HG02981 (cell line): ENCODE measurements around the gene POLR2H.
A peak's percentile ranks its signal among the peaks of the same experiment; 100 is the strongest.

Source experiments
- ATAC-seq: cut with Tn5 transposase; IDR thresholded peaks from one replicate; pipeline ENCODE4 v1.9.1; 2021; ENCODE audit warnings: mild to moderate bottlenecking, moderate library complexity; ENCODE audit not compliant: unreplicated experiment

The POLR2H gene

GRCh38 chr3:184368116-184368515 is 6.6 kb downstream of the POLR2H start:
- ATAC-seq: no peak

DNA sequence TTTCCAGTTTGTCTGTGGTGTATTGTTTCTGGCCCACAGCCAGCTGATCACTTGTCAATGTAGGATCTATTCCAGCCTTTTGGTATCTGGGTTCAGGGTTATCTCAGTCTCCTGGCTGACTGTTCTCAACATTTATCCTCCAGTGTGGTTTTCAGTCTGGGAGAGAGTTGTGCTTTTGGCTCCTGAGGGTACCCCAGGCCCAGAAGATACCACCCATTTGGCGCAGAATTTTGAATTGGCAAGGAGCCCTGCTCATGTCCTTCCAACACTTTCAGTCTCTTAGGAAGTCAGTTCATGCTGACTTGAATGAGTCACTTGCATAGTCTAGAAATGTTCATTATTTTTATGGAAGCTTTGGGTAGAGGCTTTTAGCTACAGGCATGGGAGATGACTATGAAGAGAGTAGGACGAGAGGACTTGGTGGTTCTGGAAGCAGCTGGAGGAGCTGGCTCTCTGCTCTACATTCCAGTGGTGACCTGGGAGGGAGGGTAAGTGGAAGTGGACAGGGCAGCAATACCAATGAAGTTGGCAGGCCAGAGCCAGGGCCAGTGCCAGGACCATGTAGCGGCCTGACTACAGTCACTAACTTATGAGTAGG is 7.2 kb downstream of the POLR2H start:
- ATAC-seq: no peak

DNA sequence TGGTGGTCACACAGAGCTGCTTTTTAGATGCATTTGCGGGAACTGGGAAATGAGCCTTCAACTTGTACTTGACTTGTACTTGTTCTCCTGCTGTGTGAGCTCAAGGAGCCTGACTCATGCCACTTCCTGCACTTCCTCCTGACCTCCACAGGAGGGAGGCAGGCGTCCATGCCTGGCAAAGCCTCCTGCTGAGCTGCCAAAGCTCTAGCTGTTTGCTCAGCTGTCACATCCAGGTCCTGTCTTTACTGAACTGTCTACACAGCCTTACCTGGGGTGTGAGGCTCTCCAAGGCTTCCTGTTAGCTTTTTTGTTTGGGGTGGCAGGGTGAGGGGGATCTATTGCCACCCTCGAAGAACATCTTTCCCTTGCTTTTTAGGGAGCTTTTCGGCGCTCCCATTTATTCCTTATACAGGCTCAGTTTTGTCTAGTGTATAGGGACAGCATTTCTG is 10.1 kb downstream of the POLR2H start:
- ATAC-seq: peak; percentile 96

- no peak for ATAC-seq
Measured at GRCh38 chr3:184372296-184372821, 10.8 kb downstream of the POLR2H start.

GRCh38 chr3:184372911-184373310 is 11.4 kb downstream of the POLR2H start:
- ATAC-seq: no peak

DNA sequence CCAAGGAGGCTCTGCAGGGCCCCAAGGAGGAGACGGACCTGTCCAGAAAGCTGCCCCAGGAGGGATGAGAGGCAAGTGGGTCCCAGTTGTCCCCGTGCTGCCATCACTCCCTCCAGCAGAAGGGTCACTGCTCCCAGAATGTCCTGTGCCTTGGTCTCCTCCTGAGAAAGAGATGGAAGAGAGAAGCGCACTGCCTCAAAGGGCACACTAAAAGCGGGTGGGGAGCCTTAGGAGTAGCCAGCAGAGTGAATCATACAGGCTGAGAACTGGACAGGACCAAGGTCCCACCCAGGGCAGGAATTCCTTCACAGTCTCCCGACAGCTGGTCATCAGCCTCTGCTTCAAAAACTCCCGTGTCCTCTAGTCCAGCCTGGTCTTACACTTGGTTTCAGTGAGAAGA is 11.9 kb downstream of the POLR2H start:
- no peak for ATAC-seq

- ATAC-seq: no peak
Measured at GRCh38 chr3:184375747-184376461, 14.4 kb downstream of the POLR2H start.

- no peak for ATAC-seq
Measured at GRCh38 chr3:184377374-184377773, 15.9 kb downstream of the POLR2H start.

GRCh38 chr3:184377882-184378445 is 16.5 kb downstream of the POLR2H start, which contains the start of gene THPO:
Gene THPO, minus strand, starts transcription at chr3:184378207. Its CDS starts 1,948 bp downstream, at chr3:184376259.
- no peak for ATAC-seq

DNA sequence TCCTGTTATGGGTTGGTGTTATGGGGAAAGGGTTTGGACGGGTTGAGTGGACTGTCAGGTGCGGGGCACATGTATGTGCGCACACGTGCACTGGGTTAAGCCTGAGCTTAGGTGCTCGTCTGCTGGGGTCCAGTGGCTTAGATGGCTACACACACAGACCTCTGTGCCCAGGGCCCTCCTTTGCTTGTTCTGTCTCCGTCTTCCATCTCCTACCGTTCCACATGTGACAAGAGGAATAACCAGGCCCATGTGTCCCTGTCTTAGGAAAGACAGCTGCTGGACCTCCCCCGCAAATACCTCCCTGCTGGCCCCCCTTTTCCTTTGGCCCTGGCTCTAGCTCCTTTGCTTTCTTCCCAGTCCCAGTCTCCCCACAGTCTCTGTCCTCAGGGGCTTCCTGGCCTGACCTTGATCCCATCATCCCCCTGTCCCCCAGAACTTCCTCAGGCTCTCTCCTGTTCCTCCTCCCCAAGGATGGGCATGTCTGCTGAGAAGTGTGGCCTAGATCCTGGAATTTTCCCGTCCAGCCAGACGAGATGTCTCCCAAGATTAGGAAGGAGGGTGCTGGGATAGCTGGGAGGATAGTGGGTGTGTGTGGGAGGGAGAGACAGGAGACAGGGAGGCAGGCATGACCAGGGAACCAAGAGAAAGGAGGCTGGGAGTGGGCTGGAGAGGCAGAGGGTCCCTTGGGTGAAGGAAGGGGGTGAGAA is 17.3 kb downstream of the POLR2H start:
- no peak for ATAC-seq

DNA sequence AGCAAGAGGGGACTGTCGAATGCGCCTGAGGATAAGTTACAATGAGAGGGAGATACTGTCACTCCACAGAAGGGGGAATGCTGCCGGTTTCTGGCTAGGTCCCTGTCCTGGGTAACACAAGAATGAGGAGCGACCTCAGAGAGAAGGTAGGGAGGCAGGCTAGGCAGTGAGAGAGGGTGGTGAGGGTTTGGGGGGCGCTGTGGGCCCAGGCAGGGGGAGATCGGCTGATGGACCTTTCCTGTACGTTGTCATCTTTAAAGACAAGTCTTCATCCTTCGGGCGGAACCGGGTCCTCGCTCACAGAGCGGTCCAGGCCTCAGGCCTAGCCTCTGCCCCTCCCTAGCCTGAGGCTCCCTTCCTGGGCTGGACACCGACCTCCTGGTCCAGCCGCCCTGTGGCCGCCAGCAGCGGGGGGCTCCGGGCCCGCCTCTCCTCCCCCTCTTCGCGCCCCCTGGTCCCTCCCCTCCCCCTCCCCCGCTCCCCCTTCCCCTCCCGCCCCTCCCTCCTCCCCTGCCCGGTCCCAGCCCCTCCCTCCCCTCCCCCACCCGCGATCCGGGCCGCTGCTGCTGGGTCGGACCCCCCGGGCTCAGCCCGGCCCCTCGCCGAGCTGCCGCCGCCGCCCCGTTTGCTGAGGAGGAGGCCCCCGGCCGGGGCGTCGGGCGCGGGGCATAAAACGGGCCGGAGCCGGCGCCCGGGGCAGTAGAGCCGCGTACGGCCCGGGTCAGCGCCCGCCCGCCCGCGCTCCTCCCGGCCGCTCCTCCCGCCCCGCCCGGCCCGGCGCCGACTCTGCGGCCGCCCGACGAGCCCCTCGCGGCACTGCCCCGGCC is 18.1 kb downstream of the POLR2H start, which contains the start of gene CHRD:
CHRD (plus strand) TSS at position 697 of the 827 bp plus-strand sequence. CDS start 265 bp downstream, outside the sequence.
- no peak for ATAC-seq

DNA sequence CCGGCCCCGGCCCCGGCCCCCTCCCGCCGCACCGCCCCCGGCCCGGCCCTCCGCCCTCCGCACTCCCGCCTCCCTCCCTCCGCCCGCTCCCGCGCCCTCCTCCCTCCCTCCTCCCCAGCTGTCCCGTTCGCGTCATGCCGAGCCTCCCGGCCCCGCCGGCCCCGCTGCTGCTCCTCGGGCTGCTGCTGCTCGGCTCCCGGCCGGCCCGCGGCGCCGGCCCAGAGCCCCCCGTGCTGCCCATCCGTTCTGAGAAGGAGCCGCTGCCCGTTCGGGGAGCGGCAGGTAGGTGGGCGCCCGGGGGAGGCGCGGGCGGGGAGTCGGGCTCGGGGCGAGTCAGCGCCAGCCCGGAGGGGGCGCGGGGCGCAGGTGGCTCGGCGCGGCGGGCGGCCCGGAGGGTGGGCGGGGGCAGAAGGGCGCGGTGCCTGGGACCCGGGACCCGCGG is 18.7 kb downstream of the POLR2H start:
- ATAC-seq: no peak

DNA sequence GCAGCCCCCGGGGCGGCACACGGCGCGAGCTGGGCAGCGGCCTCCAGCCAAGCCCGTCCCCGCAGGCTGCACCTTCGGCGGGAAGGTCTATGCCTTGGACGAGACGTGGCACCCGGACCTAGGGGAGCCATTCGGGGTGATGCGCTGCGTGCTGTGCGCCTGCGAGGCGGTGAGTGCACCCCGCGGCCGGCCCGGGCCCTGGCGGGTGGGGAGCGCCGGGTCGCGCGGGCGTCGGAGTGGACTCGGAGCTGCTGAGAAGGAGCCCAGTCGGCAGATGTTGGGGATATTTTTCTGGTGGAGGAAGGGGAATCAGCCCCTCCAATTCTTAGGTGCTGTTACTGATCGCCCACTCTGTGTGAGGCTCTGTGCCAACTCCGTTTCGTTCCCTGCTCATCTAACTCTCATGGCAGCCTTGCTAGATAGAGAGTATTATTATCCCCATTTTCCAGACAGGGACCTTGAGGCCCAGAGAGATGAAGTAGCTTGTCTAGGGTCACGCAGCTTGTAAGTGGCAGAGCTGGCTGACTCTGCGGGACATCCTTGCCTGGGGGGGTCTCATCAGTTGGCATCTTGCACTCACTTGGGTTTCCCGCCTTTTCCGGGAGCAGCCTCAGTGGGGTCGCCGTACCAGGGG is 19.2 kb downstream of the POLR2H start:
- no peak for ATAC-seq

GRCh38 chr3:184381261-184382224 is 20.0 kb downstream of the POLR2H start:
- no peak for ATAC-seq

- ATAC-seq: no peak
Measured at GRCh38 chr3:184382326-184383032, 21.0 kb downstream of the POLR2H start.

GRCh38 chr3:184383033-184383740 is 21.7 kb downstream of the POLR2H start:
- no peak for ATAC-seq

DNA sequence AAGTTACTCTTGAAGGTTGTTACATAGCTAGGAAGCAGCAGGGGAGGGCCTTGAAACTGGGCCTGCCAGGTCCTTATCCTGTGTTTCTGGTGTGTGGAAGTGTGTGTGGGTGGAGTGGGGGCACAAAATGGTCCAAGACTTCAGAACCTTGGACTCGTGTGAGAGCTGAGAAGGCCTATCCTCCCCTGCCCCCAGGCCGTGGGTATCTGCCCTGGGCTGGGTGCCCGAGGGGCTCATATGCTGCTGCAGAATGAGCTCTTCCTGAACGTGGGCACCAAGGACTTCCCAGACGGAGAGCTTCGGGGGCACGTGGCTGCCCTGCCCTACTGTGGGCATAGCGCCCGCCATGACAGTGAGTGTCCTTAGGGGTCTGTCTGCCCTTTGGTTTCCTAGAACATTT is 22.8 kb downstream of the POLR2H start:
- no peak for ATAC-seq
